ENCODE measurements around the gene C22orf39. TPM values are rescaled to one million over a fixed set of nuclear protein-coding genes. Genes with fewer than 3 reads are reported as not detected.

The C22orf39 gene
- total RNA-seq, 2 donors from 2014 or later = 21.6 to 21.8 TPM

DNA sequence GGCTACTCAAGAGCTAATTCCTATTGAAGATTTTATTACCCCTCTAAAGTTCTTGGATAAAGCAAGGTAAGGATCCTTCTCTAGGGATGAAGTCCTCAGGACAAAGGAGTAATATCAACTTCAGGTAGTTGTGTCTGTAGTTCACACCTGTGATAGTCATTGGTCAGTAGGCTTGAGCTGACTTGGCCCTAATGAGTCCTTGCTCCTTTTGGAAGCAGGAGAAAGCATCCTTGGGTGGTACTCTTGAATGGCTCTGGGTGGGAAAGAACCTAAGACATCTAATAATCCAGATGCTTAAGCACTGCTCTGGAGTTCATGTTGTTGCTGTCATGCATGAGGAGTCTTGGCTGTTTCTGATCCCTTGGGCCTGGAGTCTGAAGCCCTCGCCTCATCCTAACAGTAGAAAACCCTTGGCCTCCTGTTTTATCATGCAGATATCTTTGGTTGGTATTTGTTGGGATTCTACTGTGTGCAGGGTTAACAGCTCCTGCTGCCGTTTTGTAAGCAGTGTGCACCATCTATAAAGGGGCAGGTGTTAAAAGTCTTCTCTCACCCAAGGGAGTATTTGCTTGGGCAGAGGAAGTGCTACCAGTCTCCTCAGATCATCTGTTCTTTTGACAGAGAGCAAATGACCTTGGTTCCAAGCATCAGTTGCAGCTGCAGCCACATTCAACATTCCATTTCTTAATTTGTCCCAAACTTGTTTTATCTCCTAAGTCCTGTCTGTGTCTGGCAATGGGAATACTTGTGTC lies 12.5 kb downstream of the C22orf39 start:
- intact Hi-C loops (cut with DNase I) = no loop called here
- H3K9me3 ChIP-seq = no peaks in the 10 kb centered on the region
- DNase-seq = no peak

DNA sequence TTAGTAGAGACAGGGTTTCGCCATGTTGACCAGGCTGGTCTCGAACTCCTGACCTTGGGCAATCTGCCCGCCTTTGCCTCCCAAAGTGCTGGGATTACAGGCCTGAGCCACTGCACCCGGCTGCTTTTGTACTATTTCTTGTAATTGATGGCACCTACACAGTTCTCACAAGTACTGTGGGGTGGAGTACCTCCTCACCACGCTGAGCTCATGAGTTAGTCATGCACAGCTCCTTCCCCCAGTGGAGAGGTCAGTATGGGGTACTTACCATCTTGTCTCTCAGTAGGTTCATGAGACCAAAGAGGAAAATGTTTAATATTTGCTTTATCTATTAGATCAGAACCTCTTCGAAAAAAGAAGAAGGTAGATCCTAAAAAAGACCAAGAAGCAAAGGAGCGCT lies 13.1 kb downstream of the C22orf39 start:
- H3K27ac ChIP-seq = no peak overlapping the region
- H3K9ac ChIP-seq (ENCODE audit: low read depth in 2 of 2, low read length in 2 of 2) = no peak overlapping the region
- H3K36me3 ChIP-seq = no peaks in the 10 kb centered on the region
- intact Hi-C loops (cut with DNase I) = no loop called here
- H3K27me3 ChIP-seq = no peaks in the 10 kb centered on the region
- DNase-seq = no peak
- no peak overlapping the region for H3K4me3 ChIP-seq
- no peak for TF ChIP-seq CTCF (IDR thresholded peaks at IDR 0.05)
- H3K9me3 ChIP-seq = no peaks in the 10 kb centered on the region
- H3K4me1 ChIP-seq = peaks cover 2% of the 10 kb centered on the region

More for the DNA sequence above, 12.5 kb downstream of the C22orf39 start:
- no peak overlapping the region for H3K4me3 ChIP-seq
- H3K27me3 ChIP-seq = no peaks in the 10 kb centered on the region
- no peak overlapping the region for H3K27ac ChIP-seq
- H3K4me1 ChIP-seq = peaks cover 2% of the 10 kb centered on the region
- H3K9ac ChIP-seq (ENCODE audit: low read depth in 2 of 2, low read length in 2 of 2) = no peak overlapping the region
- TF ChIP-seq CTCF (IDR thresholded peaks at IDR 0.05) = no peak
- H3K36me3 ChIP-seq = no peaks in the 10 kb centered on the region

- Histone ChIP-seq H3K4me3 (peak within 1 kb of the TSS; percentile 91), H3K9me3 (no peaks in the 10 kb centered on the region), H3K4me1 (peaks cover 2% of the 10 kb centered on the region), H3K27ac (peak within 1 kb of the TSS; percentile 97), H3K27me3 (no peaks in the 10 kb centered on the region), H3K9ac (ENCODE audit: low read depth in 2 of 2, low read length in 2 of 2) (peak within 1 kb of the TSS; percentile 93 to 95), H3K36me3 (no peaks in the 10 kb centered on the region)
- peak; percentile 96 for DNase-seq
- intact Hi-C loops (cut with DNase I) = no loop called here
- no peak for TF ChIP-seq CTCF (IDR thresholded peaks at IDR 0.05)
These were observed 15.2 kb downstream of the C22orf39 start, which contains the start of gene MRPL40 for GRCh38 chr22:19432133-19432851. Gene MRPL40 (plus strand): TSS chr22:19432545. CDS start chr22:19432555, 10 bp downstream.

DNA sequence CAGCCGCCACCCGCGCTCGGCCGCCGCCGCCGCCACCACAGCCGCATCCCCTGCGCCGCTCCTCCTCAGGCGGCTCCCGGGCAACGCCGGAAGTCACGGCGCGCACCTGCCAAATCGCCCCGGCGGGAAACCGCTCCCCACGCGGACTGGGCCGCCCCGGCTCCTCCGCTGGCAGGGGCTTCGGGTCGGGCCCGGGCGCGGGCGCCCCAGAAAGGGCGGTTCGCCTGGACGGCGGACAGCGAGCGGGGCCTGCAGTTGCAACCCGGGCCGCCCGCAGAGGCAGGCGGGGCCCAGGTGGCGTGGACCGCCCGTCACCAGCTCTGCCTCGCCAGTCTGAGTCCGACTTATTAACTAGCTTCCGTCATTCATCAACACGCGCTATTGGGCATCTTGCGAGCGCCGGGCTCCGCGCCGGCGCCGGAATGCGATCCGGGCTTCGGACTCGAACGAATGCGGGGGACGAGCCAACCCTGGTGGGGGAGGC lies 15.8 kb downstream of the C22orf39 start, which contains the start of gene HIRA:
Gene HIRA, minus strand, starts transcription at position 85 of the 484 bp plus-strand sequence. CDS start 257 bp downstream, outside the sequence.
- H3K36me3 ChIP-seq = no peaks in the 10 kb centered on the region
- H3K27ac ChIP-seq = peak within 1 kb of the TSS; percentile 97
- TF ChIP-seq CTCF (IDR thresholded peaks at IDR 0.05) = no peak
- no peaks in the 10 kb centered on the region for H3K27me3 ChIP-seq
- no peaks in the 10 kb centered on the region for H3K9me3 ChIP-seq
- peaks cover 2% of the 10 kb centered on the region for H3K4me1 ChIP-seq
- DNase-seq = peak; percentile 80
- peak within 1 kb of the TSS; percentile 91 for H3K4me3 ChIP-seq
- H3K9ac ChIP-seq (ENCODE audit: low read depth in 2 of 2, low read length in 2 of 2) = peak within 1 kb of the TSS; percentile 93 to 96
- intact Hi-C loops (cut with DNase I) = no loop called here

- TF ChIP-seq CTCF (IDR thresholded peaks at IDR 0.05) = no peak
- peak overlapping the region; percentile 59 for H3K4me3 ChIP-seq
- H3K9me3 ChIP-seq = no peaks in the 10 kb centered on the region
- no peaks in the 10 kb centered on the region for H3K36me3 ChIP-seq
- DNase-seq = peak; percentile 79
- peaks cover 2% of the 10 kb centered on the region for H3K4me1 ChIP-seq
- intact Hi-C loops (cut with DNase I) = no loop called here
- H3K27me3 ChIP-seq = no peaks in the 10 kb centered on the region
- H3K9ac ChIP-seq (ENCODE audit: low read depth in 2 of 2, low read length in 2 of 2) = peak overlapping the region; percentile 88 to 96
- peak overlapping the region; percentile 29 for H3K27ac ChIP-seq
These were observed 16.5 kb downstream of the C22orf39 start for GRCh38 chr22:19430890-19431541.
